Stimulated activated CD4-positive, alpha-beta T cell treated with anti-CD3 and anti-CD28 coated beads, Interleukin-4, amount 100 ng/mL, for 48 hours (primary cell): ENCODE measurements around the gene CD207.

Experiments
- DNase-seq, 2 donors: peaks; one replicate each; pipeline ENCODE4 v3.0.0-alpha.2; 2020; ENCODE audit warnings: low read depth in 2 of 2

CD207 gene

DNA sequence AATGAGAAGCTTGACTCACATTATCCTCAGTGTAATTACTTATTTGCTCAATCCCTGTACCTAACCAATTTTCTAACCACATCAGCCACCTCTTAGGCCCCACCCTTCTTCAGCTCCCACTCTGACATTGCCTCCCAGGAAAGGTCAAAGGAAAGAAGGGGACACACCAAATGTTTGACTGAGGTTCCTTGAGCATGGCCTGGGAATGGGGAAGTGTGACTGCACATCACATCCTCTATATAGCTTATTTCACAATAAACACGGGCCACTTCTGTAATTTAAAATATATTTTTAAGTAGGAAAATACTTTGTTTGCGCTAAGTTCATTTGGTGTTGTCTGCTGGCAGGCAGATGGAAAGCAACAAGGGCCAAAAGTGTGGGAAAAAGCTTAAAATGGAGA is 42.2 kb downstream of the CD207 start:
- no peak for DNase-seq

DNA sequence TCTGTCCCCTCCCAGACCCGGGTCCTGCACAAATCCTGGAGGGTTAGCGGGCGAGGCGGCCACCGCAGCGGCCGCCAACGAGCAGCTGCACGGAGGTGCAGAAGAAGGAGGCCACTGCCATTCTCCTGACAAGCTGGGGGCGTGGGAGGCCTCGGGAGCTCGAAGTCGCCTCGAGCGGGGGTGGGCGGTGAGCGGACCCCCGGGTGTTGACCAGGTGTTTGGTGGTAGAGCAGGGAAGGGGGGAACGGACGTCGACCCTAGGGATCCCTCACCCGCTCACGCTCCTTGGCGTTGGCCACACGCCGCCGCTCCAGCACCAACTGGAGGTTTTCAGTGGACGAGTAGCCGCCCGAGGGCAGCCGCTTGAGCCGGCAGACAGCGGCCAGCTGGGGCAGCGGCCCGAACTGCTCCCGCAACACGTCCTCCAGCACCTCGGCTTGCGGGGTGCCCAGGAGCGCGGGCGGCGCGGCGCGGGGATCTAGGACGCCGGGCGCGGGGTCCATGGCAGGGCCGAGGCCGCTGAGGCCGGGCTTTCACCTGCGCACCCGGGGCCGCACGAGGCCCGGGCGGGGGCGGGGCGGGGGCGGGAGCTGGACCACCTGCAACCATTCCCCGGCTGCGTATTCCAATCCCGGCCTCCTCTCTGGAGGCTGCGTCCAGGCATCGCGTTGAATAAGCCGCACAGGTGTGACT is 45.3 kb downstream of the CD207 start, which contains the start of gene FIGLA:
TSS of gene FIGLA (minus strand) at position 508 of the 693 bp plus-strand sequence. CDS start at position 503, 5 bp downstream.
- no peak for DNase-seq

DNA sequence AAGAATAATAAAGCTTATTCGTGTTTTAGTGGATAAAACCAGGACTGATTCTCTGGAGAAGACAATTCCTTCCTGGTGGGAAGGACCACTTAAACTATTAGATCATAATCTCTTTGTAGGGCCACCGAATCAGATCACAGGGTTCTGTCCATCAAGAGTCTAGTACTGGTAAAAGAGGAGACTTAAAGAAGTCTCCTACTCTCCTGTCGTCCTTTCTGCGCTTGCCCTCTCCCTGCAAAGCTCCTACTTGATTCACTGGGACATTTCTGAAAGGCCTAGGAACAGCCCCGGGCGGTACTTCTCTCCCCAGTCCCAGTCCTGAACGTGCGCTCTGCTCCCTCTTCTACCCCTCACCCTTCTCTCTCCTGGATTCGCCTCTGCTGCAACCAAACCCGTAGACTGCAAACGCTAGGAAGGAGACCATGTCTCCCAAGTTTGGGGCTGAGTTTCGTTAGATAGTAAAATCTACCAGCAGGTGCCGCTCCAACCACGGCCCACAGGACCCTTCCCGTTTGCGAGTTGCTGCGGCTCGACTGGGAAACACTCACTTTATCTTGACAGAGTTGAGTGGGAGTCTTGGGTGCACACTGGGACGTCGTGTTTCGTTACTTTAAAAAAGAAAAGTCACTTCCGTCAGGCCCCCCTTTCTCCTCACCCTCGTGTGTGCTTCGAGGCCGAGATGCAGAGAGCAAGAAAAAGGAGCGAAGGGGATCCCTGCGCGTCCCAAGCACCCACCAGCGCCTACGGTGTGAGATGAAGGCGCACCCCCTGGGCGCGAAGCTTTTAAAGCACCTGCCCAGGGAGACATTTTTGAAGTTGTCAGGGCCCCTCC is 46.1 kb downstream of the CD207 start:
- peak; percentile 60 to 67 for DNase-seq

DNA sequence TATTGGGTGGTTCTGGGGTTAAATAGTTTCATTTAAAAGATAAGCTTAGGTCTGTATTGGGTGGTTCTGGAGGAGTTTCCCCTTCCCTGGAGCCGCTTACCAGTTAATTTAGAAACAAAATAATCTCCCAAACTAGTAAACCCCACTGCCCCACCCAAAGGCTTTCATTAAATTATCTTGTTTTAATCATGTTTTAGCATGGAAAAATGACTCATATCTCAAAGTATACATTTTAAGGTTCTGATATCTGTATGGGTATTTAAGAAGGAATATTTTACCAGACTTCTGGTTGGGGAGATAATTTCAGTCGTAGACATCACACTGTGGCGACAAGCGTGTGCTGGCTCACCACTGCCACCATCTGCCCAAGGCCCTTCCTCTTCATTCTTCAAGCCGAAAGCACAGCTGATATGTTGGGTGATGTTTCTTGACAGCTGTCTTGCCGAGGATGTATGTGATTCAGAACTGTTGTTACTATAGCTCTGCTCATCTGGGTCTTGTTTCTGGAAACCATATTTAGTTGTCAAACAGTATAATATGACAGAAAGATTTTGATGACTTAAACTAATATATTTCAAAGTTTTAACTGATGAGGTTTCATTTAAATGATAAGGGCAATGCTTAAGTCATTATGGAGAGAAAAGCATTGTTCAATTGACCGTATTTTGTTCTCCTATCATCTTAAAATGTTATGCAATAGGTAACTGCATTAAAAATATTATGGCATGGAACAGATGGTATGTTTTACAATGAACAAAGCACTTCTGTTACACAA is 50.3 kb downstream of the CD207 start:
- DNase-seq: peak; percentile 7 to 18

DNA sequence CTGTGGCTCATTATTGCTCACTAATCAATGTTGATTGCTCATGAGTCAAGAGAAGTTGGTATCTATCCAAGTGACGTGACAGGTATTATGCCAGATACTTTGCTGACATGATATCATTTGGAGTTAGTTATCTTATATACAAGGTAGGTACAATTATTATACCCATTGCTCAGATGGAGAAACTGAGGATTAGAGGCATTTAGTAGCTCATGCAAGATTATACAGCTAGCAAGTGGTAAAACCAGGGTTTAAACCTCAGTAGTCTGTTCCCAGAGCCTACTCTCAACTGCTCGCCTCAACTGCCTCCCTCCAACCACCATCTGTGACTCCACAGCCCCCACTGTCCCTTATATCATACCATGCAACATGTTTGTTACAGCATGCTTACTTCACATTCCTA is 51.3 kb downstream of the CD207 start:
- no peak for DNase-seq
